K562 (cell line): ENCODE results near the gene MYB. TPM values are rescaled to one million over a fixed set of nuclear protein-coding genes. Genes with fewer than 3 reads are reported as not detected.
A peak's percentile ranks its signal among the peaks of the same experiment; 100 is the strongest.

ENCODE experiments used
- ATAC-seq: fragments of 200-7000 bp; cut with Tn5 transposase; 3 replicates; pipeline ENCODE4 v1.9.1; 2020; ENCODE audit warnings: moderate library complexity
- BruUV-seq: library from RNA; stranded (reverse); fragments of 400-500 nt; replicated peaks from 2 replicates; lab custom pipeline; 2021; lab: Mats Ljungman, UMichigan
- CTCF ChIA-PET: fragments of 300-600 bp; formaldehyde crosslinking; extraction: SDS; loops from one replicate; lab custom pipeline; 2021; ENCODE audit warnings: low intra/inter-chr PET ratio; lab: Yijun Ruan, JAX
- POLR2A ChIA-PET: fragments of 300-600, 350-650 bp; sonication (Branson Sonifier 250); formaldehyde crosslinking; extraction: SDS; loops from one replicate; lab custom pipeline; 2021; ENCODE audit warnings: antibody characterized with exemption, inconsistent platforms; lab: Yijun Ruan, JAX
- DNase-seq, 4 experiments: peaks; one replicate each; pipeline versions ENCODE4 v3.0.0 to v3.0.0-alpha.2; 2011 to 2018; ENCODE audit warnings: low spot score in 3 of 4, mixed read lengths in 3 of 4; ENCODE audit errors: extremely low read depth in 1 of 4
- FAIRE-seq: peaks from 2 replicates; lab custom pipeline; 2011; peaks lifted over from hg19 to GRCh38; lab: Jason Lieb, UNC
- H2AFZ ChIP-seq: 2 replicates; pipeline ENCODE4 v1.6.0; 2011; ENCODE audit warnings: low read depth, low read length, control low read depth, inconsistent platforms
- H3K27ac ChIP-seq: fragments of 200-600 bp; 3 replicates; pipeline ENCODE4 v1.8.0; 2011; ENCODE audit warnings: low read depth, mild to moderate bottlenecking, control low read depth, inconsistent platforms, low read length, moderate library complexity, mixed read lengths; ENCODE audit errors: extremely low read depth
- H3K27me3 ChIP-seq, 2 experiments: fragments of 300-600 bp in 1 of 2; 2 replicates in 1 of 2; 3 replicates in 1 of 2; pipeline versions ENCODE4 v1.6.0 to v1.8.0; 2011; ENCODE audit warnings: inconsistent platforms in 2 of 2, low read length in 2 of 2, mild to moderate bottlenecking in 1 of 2, mixed read lengths in 1 of 2, moderate library complexity in 1 of 2; ENCODE audit not compliant: control insufficient read depth in 2 of 2, insufficient read depth in 2 of 2
- H3K36me3 ChIP-seq: fragments of 300-600 bp; 3 replicates; pipeline ENCODE4 v1.8.0; 2011; ENCODE audit warnings: mild to moderate bottlenecking, low read length, inconsistent platforms; ENCODE audit not compliant: control insufficient read depth, insufficient read depth
- H3K4me1 ChIP-seq, 2 experiments: fragments of 200-600 bp in 1 of 2; replicated peaks in 1 of 2; 2 replicates in 1 of 2; 3 replicates in 1 of 2; pipeline versions ENCODE4 v1.5.1 to v1.8.0; 2011; ENCODE audit warnings: inconsistent platforms in 2 of 2, low read length in 2 of 2, mild to moderate bottlenecking in 1 of 2, mixed read lengths in 1 of 2, moderate library complexity in 1 of 2; ENCODE audit not compliant: control insufficient read depth in 2 of 2, insufficient read depth in 2 of 2
- H3K4me2 ChIP-seq: 2 replicates; pipeline ENCODE4 v1.6.1; 2011; ENCODE audit warnings: low read length, control low read depth, inconsistent platforms, mixed read lengths; ENCODE audit not compliant: insufficient read depth
- H3K4me3 ChIP-seq: fragments of 200-600 bp; sonication (generic), shearing (Covaris generic); 2 replicates; pipeline ENCODE4 v1.5.1; 2016; ENCODE audit warnings: control low read depth, inconsistent platforms
- H3K79me2 ChIP-seq: fragments of 200-600 bp; 3 replicates; pipeline ENCODE4 v1.8.0; 2011; ENCODE audit warnings: low read length, inconsistent platforms; ENCODE audit not compliant: control insufficient read depth, insufficient read depth
- H3K9ac ChIP-seq, 2 experiments: 2 replicates each; pipeline versions ENCODE4 v1.6.0 to v1.6.1; 2011; ENCODE audit warnings: low read depth in 2 of 2, low read length in 2 of 2, control low read depth in 1 of 2, inconsistent platforms in 1 of 2, mild to moderate bottlenecking in 1 of 2, mixed read lengths in 1 of 2; ENCODE audit not compliant: insufficient read depth in 1 of 2
- H3K9me1 ChIP-seq: one replicate; pipeline ENCODE4 v1.6.0; 2011; ENCODE audit warnings: inconsistent platforms, mild to moderate bottlenecking, low read length, moderate library complexity; ENCODE audit not compliant: control insufficient read depth, insufficient read depth
- H3K9me3 ChIP-seq: replicated peaks from 2 replicates; pipeline ENCODE4 v1.5.1; 2011; ENCODE audit warnings: low read depth, low read length, inconsistent platforms; ENCODE audit not compliant: control insufficient read depth, insufficient read depth
- H4K20me1 ChIP-seq: replicated peaks from 2 replicates; pipeline ENCODE4 v1.6.1; 2011; ENCODE audit warnings: low read length, inconsistent platforms, mixed read lengths; ENCODE audit not compliant: control insufficient read depth, insufficient read depth
- HOXB6 ChIP-seq: fragments of 250-450 bp; sonication (Bioruptor Pico); IDR thresholded peaks from 2 replicates; pipeline ENCODE4 v1.5.1; 2022; ENCODE audit warnings: mild to moderate bottlenecking, borderline replicate concordance
- MXI1 ChIP-seq: IDR thresholded peaks from 2 replicates; pipeline ENCODE4 v1.6.1; 2011; ENCODE audit warnings: low read depth, mild to moderate bottlenecking, improper control_type of control experiment, low read length
- POLR2G ChIP-seq: fragments of 200-400 bp; formaldehyde crosslinking; IDR thresholded peaks from 2 replicates; pipeline ENCODE4 v1.6.1; 2017; ENCODE audit warnings: low read depth, mild to moderate bottlenecking, antibody characterized with exemption, low read length, moderate library complexity
- RBM22 ChIP-seq: fragments of 200-400 bp; formaldehyde crosslinking; IDR thresholded peaks from 2 replicates; pipeline ENCODE4 v1.6.1; 2018; ENCODE audit warnings: low read length, low read depth; ENCODE audit not compliant: poor library complexity, severe bottlenecking
- U2AF2 ChIP-seq: fragments of 200-400 bp; formaldehyde crosslinking; optimal IDR thresholded peaks from 2 replicates; pipeline ENCODE3; 2017; ENCODE audit warnings: low read depth, mild to moderate bottlenecking, low read length
- ZNF121 ChIP-seq: sonication (generic); formaldehyde crosslinking; conservative IDR thresholded peaks from 2 replicates; pipeline ENCODE4 v1.8.0; 2022; ENCODE audit warnings: missing genetic modification reagents
- ZNF124 ChIP-seq: sonication (generic); formaldehyde crosslinking; IDR thresholded peaks from 2 replicates; pipeline ENCODE4 v1.8.1; 2022; ENCODE audit warnings: missing genetic modification reagents
- ZNF140 ChIP-seq: fragments of 250-450 bp; sonication (Bioruptor Pico); IDR thresholded peaks from 2 replicates; pipeline ENCODE4 v1.8.0; 2021; ENCODE audit warnings: moderate library complexity, mild to moderate bottlenecking, inconsistent platforms
- ZNF408 ChIP-seq: fragments of 250-450 bp; sonication (Bioruptor Pico); IDR thresholded peaks from 2 replicates; pipeline ENCODE4 v1.4.0; 2020; ENCODE audit warnings: low read depth, mild to moderate bottlenecking, moderate library complexity
- WGBS: fragments of 100-300 bp; shearing (Covaris generic); methylation state at CpG from one replicate; pipeline ENCODE4 v1.1.6; 2016; ENCODE audit warnings: low coverage, mixed read lengths; ENCODE audit not compliant: insufficient coverage; ENCODE audit errors: missing lambda C conversion rate; 5-methylcytosine and 5-hydroxymethylcytosine counted together
- in situ Hi-C: fragments of 300-500 bp; cut with MboI; formaldehyde crosslinking; loops from 4 replicates; pipeline ENCODE4 v1.15.0; 2018; ENCODE audit warnings: inconsistent platforms, mixed read lengths
- intact Hi-C: fragments of 100-400 bp; cut with micrococcal nuclease; formaldehyde crosslinking; loops from 2 replicates; pipeline ENCODE4 v1.14.2; 2022
- polyA plus RNA-seq, 8 experiments: library from polyadenylated mRNA; depleted of rRNA in 4 of 8; stranded (reverse) in 5 of 8; unstranded in 3 of 8; fragments of >200 nt; fragmentation: Nextera tagmentation in 2 of 8; fragmentation: Illumina TruSeq in 1 of 8; extraction: Ambion mirVana in 2 of 8; extraction: Trizol in 1 of 8; gene quantifications; 2 replicates each; pipeline versions ENCODE4 v1.2.1 to v1.2.3, GENCODE V29; 2011 to 2014; ENCODE audit warnings: inconsistent platforms in 1 of 8, missing spikeins in 1 of 8
- total RNA-seq, 7 experiments: library from RNA; depleted of rRNA in 6 of 7; stranded (reverse); fragments of >200 nt in 6 of 7; fragmentation: Illumina TruSeq in 2 of 7; extraction: Trizol in 2 of 7; gene quantifications; 2 replicates each; pipeline versions ENCODE4 v1.2.1 to v1.2.3, GENCODE V29; 2011 to 2021; ENCODE audit warnings: low replicate concordance in 1 of 7
- TF ChIP-seq, protein P1 (sequence below), 2 experiments: IDR thresholded peaks; 2 replicates each; pipeline ENCODE4 v1.6.1; 2011; ENCODE audit warnings: borderline replicate concordance in 1 of 2, control low read depth in 1 of 2, low read depth in 1 of 2, low read length in 1 of 2, mild to moderate bottlenecking in 1 of 2, mixed read lengths in 1 of 2, moderate library complexity in 1 of 2; ENCODE audit not compliant: insufficient read depth in 1 of 2, insufficient read length in 1 of 2, poor library complexity in 1 of 2, severe bottlenecking in 1 of 2; ENCODE audit errors: extremely low read depth in 1 of 2

The MYB gene
- total and polyA plus RNA-seq, 9 of the 15 experiments (the other 6 are each of a cell fraction or from before 2014, with no cell fraction given): 35.8 to 218 (median 140) TPM

DNA sequence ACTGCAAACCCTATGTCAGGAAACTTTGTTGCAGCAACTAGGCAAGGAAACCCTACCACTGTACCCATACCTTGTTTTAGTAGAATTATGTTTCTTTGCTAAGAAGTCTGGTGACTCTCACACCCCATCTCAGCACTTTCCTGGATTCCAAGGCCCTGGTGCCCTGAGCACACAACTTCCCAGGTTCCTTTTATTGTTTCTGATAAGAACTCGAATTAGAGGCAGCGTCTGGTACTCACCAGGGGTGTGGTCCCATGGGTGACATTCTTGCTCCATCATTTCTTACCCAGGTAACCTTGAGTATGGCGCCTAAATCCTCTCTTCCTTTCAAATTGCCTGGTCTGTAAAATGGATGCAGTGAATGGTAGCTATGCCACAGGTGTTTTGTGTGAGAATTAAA is 34.1 kb downstream of the MYB start:
- Histone ChIP-seq H3K4me2 (no peak overlapping the region), H3K4me3 (no peak overlapping the region), H3K27me3 (no peaks in the 10 kb centered on the region), H3K27ac (peak overlapping the region; percentile 16; the same call in 1 of the 3 replicates)
- no peak for FAIRE-seq
- BruUV-seq: no TSS peak
- TF ChIP-seq, protein P1, sequence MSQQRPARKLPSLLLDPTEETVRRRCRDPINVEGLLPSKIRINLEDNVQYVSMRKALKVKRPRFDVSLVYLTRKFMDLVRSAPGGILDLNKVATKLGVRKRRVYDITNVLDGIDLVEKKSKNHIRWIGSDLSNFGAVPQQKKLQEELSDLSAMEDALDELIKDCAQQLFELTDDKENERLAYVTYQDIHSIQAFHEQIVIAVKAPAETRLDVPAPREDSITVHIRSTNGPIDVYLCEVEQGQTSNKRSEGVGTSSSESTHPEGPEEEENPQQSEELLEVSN (IDR thresholded peaks at IDR 0.05; ENCODE audit: borderline replicate concordance in 1 of 2, extremely low read depth in 1 of 2, insufficient read depth in 1 of 2, insufficient read length in 1 of 2, low read depth in 1 of 2, low read length in 1 of 2, poor library complexity in 1 of 2, severe bottlenecking in 1 of 2): no peak
- TF ChIP-seq RBM22 (peak; percentile 23), ZNF408 (CRISPR knock-in tag) (no peak), U2AF2 (no peak), POLR2G (peak; percentile 42; the same call in 1 of the 2 replicates), HOXB6 (CRISPR knock-in tag) (no peak), MXI1 (no peak), ZNF124 (CRISPR knock-in tag) (no peak), ZNF140 (CRISPR knock-in tag) (no peak), ZNF121 (no peak)
- TF ChIP-seq, all 486 proteins: peak for 2
- in situ Hi-C loops: loop anchor here (10.0 kb wide), 1 partner anchor 210 kb away; no protein-coding TSS in a partner anchor
- no peaks in the 10 kb centered on the region; a peak in 1 of 5 replicates for H3K4me1 ChIP-seq
- peaks cover 95% of the 10 kb centered on the region for H3K36me3 ChIP-seq
- ATAC-seq (peak; percentile 5), DNase-seq (no peak)
- ChIA-PET CTCF (no interaction called here), POLR2A (interaction anchor here (0.7 to 1.6 kb wide), 6 partner anchors 10 to 225 kb away, joined by 3 to 4 read pairs (median 3); no protein-coding TSS in a partner anchor)
- H3K9me3 ChIP-seq: no peaks in the 10 kb centered on the region
- intact Hi-C loops: loop anchor here (5.0 kb wide), 1 partner anchor 222 kb away; no protein-coding TSS in a partner anchor
- 59% methylated on average over 3 of the region's 3 CpGs for WGBS
- H3K9me1 ChIP-seq: no peaks in the 10 kb centered on the region
- no peaks in the 10 kb centered on the region for H4K20me1 ChIP-seq
- no peak overlapping the region for H3K9ac ChIP-seq
- peaks cover 9% of the 10 kb centered on the region; the same call in 1 of the 3 replicates for H3K79me2 ChIP-seq
- H2AFZ ChIP-seq: no peak overlapping the region
